Endothelial cell of umbilical vein (primary cell): ENCODE measurements around the gene VIPR2. TPM values are rescaled to one million over a fixed set of nuclear protein-coding genes. Genes with fewer than 3 reads are reported as not detected.

Source experiments
- BruUV-seq: library from RNA; stranded (reverse); fragments of 400-500 nt; replicated peaks from 2 replicates; lab custom pipeline; 2021; lab: Mats Ljungman, UMichigan
- CTCF ChIA-PET: fragments of 300-600, 350-600 bp; sonication (Branson Sonifier 250); formaldehyde crosslinking; loops from one replicate; lab custom pipeline; 2021; ENCODE audit warnings: antibody characterized with exemption, inconsistent platforms; lab: Charles Lee
- POLR2A ChIA-PET: fragments of 300-600, 350-600 bp; sonication (Branson Sonifier 250); formaldehyde crosslinking; loops from one replicate; lab custom pipeline; 2021; ENCODE audit warnings: antibody characterized with exemption, inconsistent platforms; lab: Charles Lee
- DNase-seq: peaks from one replicate; pipeline ENCODE4 v3.0.0-alpha.2; 2011; ENCODE audit warnings: low read depth, low spot score
- FAIRE-seq: peaks from 2 replicates; lab custom pipeline; 2011; peaks lifted over from hg19 to GRCh38; lab: Jason Lieb, UNC
- H2AFZ ChIP-seq: 2 replicates; pipeline ENCODE4 v1.6.0; 2012; ENCODE audit warnings: low read depth, low read length, control low read depth, inconsistent platforms
- H3K27ac ChIP-seq: 2 replicates; pipeline ENCODE4 v1.5.1; 2011; ENCODE audit warnings: low read depth, mild to moderate bottlenecking, control low read depth, low read length, moderate library complexity; ENCODE audit not compliant: insufficient read depth
- H3K27me3 ChIP-seq, 2 experiments: 2 replicates each; pipeline versions ENCODE4 v1.6.0 to v1.6.1; 2011; ENCODE audit warnings: low read length in 2 of 2, mixed read lengths in 1 of 2; ENCODE audit not compliant: control insufficient read depth in 2 of 2, insufficient read depth in 2 of 2
- H3K36me3 ChIP-seq, 2 experiments: 2 replicates in 1 of 2; 3 replicates in 1 of 2; pipeline ENCODE4 v1.5.1; 2011; ENCODE audit warnings: low read length in 2 of 2, mild to moderate bottlenecking in 1 of 2, moderate library complexity in 1 of 2; ENCODE audit not compliant: control insufficient read depth in 2 of 2, insufficient read depth in 2 of 2; ENCODE audit errors: extremely low read depth in 1 of 2
- H3K4me1 ChIP-seq: 3 replicates; pipeline ENCODE4 v1.5.1; 2011; ENCODE audit warnings: mild to moderate bottlenecking, low read length; ENCODE audit not compliant: control insufficient read depth, insufficient read depth; ENCODE audit errors: extremely low read depth
- H3K4me2 ChIP-seq: 2 replicates; pipeline ENCODE4 v1.6.1; 2011; ENCODE audit warnings: low read length, control low read depth, mixed read lengths; ENCODE audit not compliant: insufficient read depth
- H3K4me3 ChIP-seq, 3 experiments: fragments of 200-600 bp in 1 of 3; sonication (generic), shearing (Covaris generic) in 1 of 3; replicated peaks in 1 of 3; 2 replicates each; pipeline ENCODE4 v1.5.1; 2011 to 2016; ENCODE audit warnings: control low read depth in 3 of 3, low read length in 3 of 3, mild to moderate bottlenecking in 2 of 3, inconsistent platforms in 1 of 3, low read depth in 1 of 3, moderate library complexity in 1 of 3; ENCODE audit not compliant: insufficient read depth in 1 of 3
- H3K79me2 ChIP-seq: 2 replicates; pipeline ENCODE4 v1.6.0; 2012; ENCODE audit warnings: low read length, inconsistent platforms; ENCODE audit not compliant: control insufficient read depth, insufficient read depth
- H3K9ac ChIP-seq: replicated peaks from 2 replicates; pipeline ENCODE3; 2011; ENCODE audit warnings: low read length, control low read depth; ENCODE audit not compliant: insufficient read depth; ENCODE audit errors: extremely low read depth
- H3K9me1 ChIP-seq: replicated peaks from 3 replicates; pipeline ENCODE4 v1.6.0; 2011; ENCODE audit warnings: mild to moderate bottlenecking, low read length; ENCODE audit not compliant: control insufficient read depth, insufficient read depth; ENCODE audit errors: extremely low read depth
- H3K9me3 ChIP-seq: replicated peaks from 2 replicates; pipeline ENCODE4 v1.5.1; 2012; ENCODE audit warnings: low read length, inconsistent platforms; ENCODE audit not compliant: control insufficient read depth, insufficient read depth
- H4K20me1 ChIP-seq: replicated peaks from 2 replicates; pipeline ENCODE3; 2011; ENCODE audit warnings: mild to moderate bottlenecking, low read length; ENCODE audit not compliant: control insufficient read depth, insufficient read depth; ENCODE audit errors: extremely low read depth
- CTCF ChIP-seq, 2 donors: IDR thresholded peaks; 1 replicate in 1 of 2; 2 replicates in 1 of 2; pipeline ENCODE4 v1.5.1; 2011; ENCODE audit warnings: low read length in 2 of 2, mild to moderate bottlenecking in 2 of 2, moderate library complexity in 2 of 2, control low read depth in 1 of 2, inconsistent platforms in 1 of 2, low read depth in 1 of 2; ENCODE audit not compliant: insufficient read depth in 1 of 2; ENCODE audit errors: extremely low read depth in 1 of 2
- EZH2 ChIP-seq: IDR thresholded peaks from 2 replicates; pipeline ENCODE4 v1.6.1; 2012; ENCODE audit warnings: borderline replicate concordance, low read depth, mild to moderate bottlenecking, moderate library complexity, low read length, inconsistent platforms; ENCODE audit not compliant: severe bottlenecking
- FOS ChIP-seq: IDR thresholded peaks from 2 replicates; pipeline ENCODE4 v1.6.1; 2011; ENCODE audit warnings: mild to moderate bottlenecking, low read length, moderate library complexity, borderline replicate concordance; ENCODE audit not compliant: insufficient read depth
- GATA2 ChIP-seq: IDR thresholded peaks from 2 replicates; pipeline ENCODE4 v1.7.0; 2011; ENCODE audit warnings: low read depth, mild to moderate bottlenecking, moderate library complexity, mixed read lengths, low read length; ENCODE audit not compliant: insufficient read length, insufficient read depth
- JUN ChIP-seq: IDR thresholded peaks from 2 replicates; pipeline ENCODE4 v1.6.1; 2011; ENCODE audit warnings: borderline replicate concordance, low read depth; ENCODE audit not compliant: insufficient read length, insufficient read depth
- MYC ChIP-seq: IDR thresholded peaks from one replicate; pipeline ENCODE4 v1.6.1; 2011; ENCODE audit warnings: mild to moderate bottlenecking, low read depth, low read length
- POLR2A ChIP-seq: IDR thresholded peaks from 2 replicates; pipeline ENCODE4 v1.6.1; 2012; ENCODE audit warnings: low read depth, mild to moderate bottlenecking, control low read depth, low read length
- POLR2AphosphoS5 ChIP-seq: IDR thresholded peaks from 2 replicates; pipeline ENCODE4 v1.6.1; 2012; ENCODE audit warnings: low read depth, mild to moderate bottlenecking, control low read depth, low read length, moderate library complexity; ENCODE audit not compliant: insufficient read depth
- dilution Hi-C: fragments of 300-500 bp; cut with MboI; formaldehyde crosslinking; loops from one replicate; pipeline ENCODE4 v1.15.0; 2019; ENCODE audit warnings: low sequenced_read_pairs; ENCODE audit not compliant: extremely low pct_ligation_motif_present
- intact Hi-C: fragments of 100-400 bp; cut with micrococcal nuclease; formaldehyde crosslinking; loops from one replicate; pipeline ENCODE4 v1.10.0; 2022
- polyA plus RNA-seq, 4 experiments: library from polyadenylated mRNA; depleted of rRNA in 3 of 4; stranded (reverse) in 3 of 4; unstranded in 1 of 4; fragments of >200 nt; gene quantifications; 2 replicates each; pipeline versions ENCODE4 v1.2.1 to v1.2.3, GENCODE V29; 2011 to 2012; ENCODE audit warnings: missing spikeins in 1 of 4
- total RNA-seq: library from RNA; stranded (reverse); gene quantifications from 2 replicates; pipeline ENCODE4 v1.2.3, GENCODE V29; 2021
- TF ChIP-seq, protein P1 (sequence below): IDR thresholded peaks from 2 replicates; pipeline ENCODE4 v1.6.1; 2011; ENCODE audit not compliant: insufficient read depth, insufficient read length

Gene VIPR2
- total and polyA plus RNA-seq, 2 donors (not counting 3 experiments of a cell fraction or from before 2014, with no cell fraction given): not detected

GRCh38 chr7:158979023-158979529 is 165.6 kb downstream of the VIPR2 start:
- H3K27me3 ChIP-seq: no peaks in the 10 kb centered on the region
- CTCF ChIA-PET: interaction anchor here (1.2 to 6.9 kb wide), 3 partner anchors 93 to 282 kb away, joined by 3 to 291 read pairs (median 6); no protein-coding TSS in a partner anchor
- BruUV-seq: no TSS peak
- H3K4me3 ChIP-seq: no peak overlapping the region
- intact Hi-C loops: no loop called here
- H3K9me3 ChIP-seq: peaks cover 5% of the 10 kb centered on the region
- H4K20me1 ChIP-seq: no peaks in the 10 kb centered on the region
- no peak for TF ChIP-seq MYC
- no peak for TF ChIP-seq POLR2AphosphoS5
- TF ChIP-seq, protein P1, sequence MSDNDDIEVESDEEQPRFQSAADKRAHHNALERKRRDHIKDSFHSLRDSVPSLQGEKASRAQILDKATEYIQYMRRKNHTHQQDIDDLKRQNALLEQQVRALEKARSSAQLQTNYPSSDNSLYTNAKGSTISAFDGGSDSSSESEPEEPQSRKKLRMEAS: no peak
- no peak for TF ChIP-seq GATA2
- TF ChIP-seq CTCF (IDR thresholded peaks at IDR 0.05; ENCODE audit: extremely low read depth in 1 of 2, insufficient read depth in 1 of 2, low read depth in 1 of 2, low read length in 2 of 2): no peak
- TF ChIP-seq FOS: no peak
- no peak for TF ChIP-seq POLR2A
- TF ChIP-seq JUN: no peak
- no peak for TF ChIP-seq EZH2
- H3K4me2 ChIP-seq: no peak overlapping the region
- FAIRE-seq: no peak
- H3K9ac ChIP-seq: no peak overlapping the region
- no peaks in the 10 kb centered on the region for H3K36me3 ChIP-seq
- no peaks in the 10 kb centered on the region for H3K9me1 ChIP-seq
- H2AFZ ChIP-seq: no peak overlapping the region
- H3K79me2 ChIP-seq: no peaks in the 10 kb centered on the region
- no peak overlapping the region for H3K27ac ChIP-seq
- POLR2A ChIA-PET: no interaction called here
- H3K4me1 ChIP-seq: no peaks in the 10 kb centered on the region
- no peak for DNase-seq
- dilution Hi-C loops: no loop called here
